ENCODE data around the gene MFNG.

Gene MFNG

DNA sequence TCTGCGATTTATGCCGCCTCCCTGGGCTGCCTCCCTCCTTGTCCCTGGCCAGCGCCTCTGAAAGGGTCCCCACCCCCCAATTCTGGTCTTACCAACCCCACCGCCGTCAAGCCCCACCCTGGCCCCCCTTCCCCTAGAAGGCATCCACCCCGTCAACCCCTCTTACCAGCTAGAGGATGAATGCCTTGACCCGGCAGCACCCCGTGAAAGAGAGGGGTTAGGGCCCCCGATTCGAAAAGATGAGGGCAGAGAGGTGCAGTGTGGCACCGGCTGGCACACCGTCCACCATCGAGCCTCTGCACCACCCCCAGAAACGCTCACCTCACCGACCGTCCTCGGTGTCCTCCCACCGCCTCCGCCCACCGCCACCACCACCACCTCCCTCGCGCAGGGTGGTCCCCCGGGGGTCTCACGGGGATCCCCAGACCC is 59.5 kb downstream of the MFNG start:
- Histone ChIP-seq H3K4me3 (peak overlapping the region; percentile 49 to 71 (median 59)), H3K4me1 (peaks cover 11 to 48% (median 41%) of the 10 kb centered on the region in 10 experiments; a peak in 19 of 20 replicates), H3K4me2 (peak overlapping the region; percentile 85 to 99 (median 92))

DNA sequence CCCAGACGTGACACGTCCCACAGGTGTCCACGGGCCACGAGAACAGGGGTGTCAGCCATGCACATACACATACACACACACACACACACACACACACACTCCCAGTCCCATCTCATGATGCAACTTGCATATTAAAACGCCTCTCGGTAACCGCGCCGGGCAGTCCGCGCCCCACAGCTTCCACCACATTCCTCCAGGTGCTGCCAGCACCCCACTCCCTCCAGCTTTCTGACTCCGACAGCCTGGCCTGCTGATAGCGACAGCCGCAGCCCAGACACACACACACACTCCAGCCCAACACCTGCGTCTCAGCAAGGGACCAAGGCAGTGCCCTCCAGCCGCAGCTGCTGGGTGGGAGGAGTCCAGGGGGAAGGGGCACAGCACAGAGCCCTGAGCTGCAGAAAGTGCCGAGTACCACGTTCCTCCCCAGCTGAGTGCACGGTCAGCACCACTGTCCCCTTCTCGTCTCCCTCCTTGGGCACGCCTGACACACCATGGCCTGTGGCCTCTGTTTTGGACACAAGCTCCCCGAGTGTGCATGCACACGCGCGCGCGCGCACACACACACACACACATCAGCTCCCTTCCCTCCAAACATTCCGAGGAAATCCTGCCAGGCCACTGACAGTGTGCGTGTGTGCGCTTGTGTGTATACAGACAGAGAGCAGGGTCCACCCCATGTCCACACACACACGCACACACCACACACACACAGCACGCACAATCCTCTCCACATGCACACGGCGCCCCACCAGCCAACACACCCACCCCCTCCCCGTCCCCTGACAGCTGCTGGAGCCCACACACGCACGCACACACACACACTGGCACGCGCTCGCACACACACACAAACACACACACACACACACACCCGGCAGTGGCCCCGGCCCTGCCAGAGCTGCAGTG is 60.1 kb downstream of the MFNG start:
- no peak overlapping the region for H3K9ac ChIP-seq
- peak overlapping the region in 8 of 11 experiments; percentile 40 to 94 (median 88); a peak in 16 of 22 replicates for H3K4me2 ChIP-seq
- H3K4me3 ChIP-seq: peak overlapping the region in 2 of 10 experiments; percentile 14 to 15; a peak in 2 of 20 replicates
- no peaks in the 10 kb centered on the region for H3K9me3 ChIP-seq (replicated peaks in 1 of 11)
- peaks cover 80 to 85% (median 83%) of the 10 kb centered on the region in 11 experiments for H3K27me3 ChIP-seq
- no peak overlapping the region for H3K27ac ChIP-seq
- H3K4me1 ChIP-seq: peaks cover 13 to 46% (median 40%) of the 10 kb centered on the region in 10 experiments; a peak in 19 of 20 replicates
- H3K36me3 ChIP-seq: no peaks in the 10 kb centered on the region
- peaks cover 0 to 74% (median 29%) of the 10 kb centered on the region in 11 experiments; a peak in 14 of 22 replicates for H4K20me1 ChIP-seq
- TF ChIP-seq Cebpa-rat (IDR thresholded peaks at IDR 0.05): no peak

More for the DNA sequence above, 59.5 kb downstream of the MFNG start:
- H3K27me3 ChIP-seq: peaks cover 74 to 83% (median 79%) of the 10 kb centered on the region in 11 experiments
- H3K36me3 ChIP-seq: no peaks in the 10 kb centered on the region
- peak overlapping the region in 4 of 11 experiments; percentile 7 to 65 (median 56); a peak in 7 of 22 replicates for H3K9ac ChIP-seq
- no peaks in the 10 kb centered on the region for H3K9me3 ChIP-seq (replicated peaks in 1 of 11)
- H3K27ac ChIP-seq: no peak overlapping the region
- TF ChIP-seq Cebpa-rat (IDR thresholded peaks at IDR 0.05): no peak
- peaks cover 0 to 68% (median 29%) of the 10 kb centered on the region in 11 experiments; a peak in 13 of 22 replicates for H4K20me1 ChIP-seq

DNA sequence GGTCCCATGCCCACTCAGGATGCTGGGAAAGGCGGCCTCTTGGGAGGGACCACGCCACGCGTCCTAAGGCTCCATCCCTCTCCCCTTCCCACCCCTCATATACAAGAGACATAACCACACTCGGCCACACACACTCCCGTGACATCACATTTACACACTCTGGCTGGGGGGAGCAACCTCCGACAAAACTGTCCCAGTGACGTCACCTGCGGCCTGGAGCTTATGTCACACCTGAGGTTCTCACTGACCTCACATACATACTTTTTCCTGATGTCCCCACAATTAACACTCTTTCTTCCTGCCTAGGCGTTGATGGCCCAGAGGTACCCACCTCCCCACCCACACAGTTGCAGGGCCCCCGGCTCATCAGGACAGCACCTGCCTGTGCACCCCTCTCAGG is 60.8 kb downstream of the MFNG start:
- no peaks in the 10 kb centered on the region for H3K9me3 ChIP-seq (replicated peaks in 1 of 11)
- peak overlapping the region in 8 of 11 experiments; percentile 40 to 94 (median 88); a peak in 13 of 22 replicates for H3K4me2 ChIP-seq
- H3K27me3 ChIP-seq: peaks cover 87 to 92% (median 90%) of the 10 kb centered on the region in 11 experiments
- 0 out of 20 replicates have a peak overlapping the region, but pooled peaks of 1 of the 10 experiments have one; percentile 15 for H3K4me3 ChIP-seq
- H4K20me1 ChIP-seq: peaks cover 0 to 81% (median 33%) of the 10 kb centered on the region in 11 experiments; a peak in 14 of 22 replicates
- no peak for TF ChIP-seq Cebpa-rat (IDR thresholded peaks at IDR 0.05)
- no peaks in the 10 kb centered on the region for H3K36me3 ChIP-seq
- peaks cover 20 to 53% (median 47%) of the 10 kb centered on the region in 10 experiments for H3K4me1 ChIP-seq
- H3K27ac ChIP-seq: no peak overlapping the region
- H3K9ac ChIP-seq: no peak overlapping the region

DNA sequence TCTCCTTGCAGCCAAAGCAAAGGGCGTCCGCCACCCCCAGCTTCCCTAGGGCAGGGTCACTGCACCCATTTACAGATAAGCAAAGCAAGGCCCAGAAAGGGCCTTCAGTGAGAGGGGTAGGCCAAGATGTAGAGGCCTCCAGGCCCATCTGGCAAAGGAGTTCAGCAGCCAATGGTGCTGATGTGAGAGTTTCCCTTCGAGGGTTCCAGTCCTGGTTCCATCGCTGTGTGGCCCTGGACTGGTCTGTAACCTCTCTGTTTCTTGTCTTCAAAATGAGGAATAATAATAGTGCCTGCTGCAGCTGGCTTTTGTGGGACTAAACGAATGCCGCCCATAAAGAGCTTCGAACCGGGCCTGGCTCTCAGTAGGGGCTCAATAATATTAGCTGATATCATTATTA is 62.9 kb downstream of the MFNG start:
- peaks cover 29 to 64% (median 58%) of the 10 kb centered on the region in 10 experiments for H3K4me1 ChIP-seq
- H3K9ac ChIP-seq: no peak overlapping the region

DNA sequence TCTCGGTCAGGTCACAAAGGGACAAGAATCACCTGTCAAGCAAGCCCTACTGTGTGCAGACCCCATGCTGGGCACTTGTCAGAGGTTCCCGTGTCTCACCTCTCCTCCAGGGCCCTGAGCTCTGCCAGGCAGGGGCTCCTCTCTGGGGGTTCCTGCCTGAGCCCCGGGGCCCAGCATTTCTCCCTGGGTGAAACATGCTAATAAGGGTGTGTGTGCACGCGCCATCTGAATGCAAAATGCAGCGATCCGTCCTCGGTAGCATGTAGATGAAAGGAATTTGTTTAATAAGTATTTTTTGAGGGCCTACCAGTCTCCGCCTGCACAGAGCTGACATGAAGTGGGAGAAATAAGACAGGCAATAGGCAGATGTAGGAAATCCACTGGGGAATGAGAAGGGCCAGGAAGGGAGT is 64.7 kb downstream of the MFNG start:
- peaks cover 94 to 100% (median 98%) of the 10 kb centered on the region in 11 experiments for H3K27me3 ChIP-seq

More for the DNA sequence above, 62.9 kb downstream of the MFNG start:
- H3K36me3 ChIP-seq: no peaks in the 10 kb centered on the region
- H3K27me3 ChIP-seq: peaks cover 99 to 100% (median 100%) of the 10 kb centered on the region in 11 experiments
- H3K27ac ChIP-seq: no peak overlapping the region
- TF ChIP-seq Cebpa-rat (IDR thresholded peaks at IDR 0.05): no peak
- H3K4me3 ChIP-seq: no peak overlapping the region
- peaks cover 0 to 95% (median 42%) of the 10 kb centered on the region in 11 experiments; a peak in 16 of 22 replicates for H4K20me1 ChIP-seq
- no peak overlapping the region for H3K4me2 ChIP-seq
- H3K9me3 ChIP-seq (replicated peaks in 1 of 11): no peaks in the 10 kb centered on the region

DNA sequence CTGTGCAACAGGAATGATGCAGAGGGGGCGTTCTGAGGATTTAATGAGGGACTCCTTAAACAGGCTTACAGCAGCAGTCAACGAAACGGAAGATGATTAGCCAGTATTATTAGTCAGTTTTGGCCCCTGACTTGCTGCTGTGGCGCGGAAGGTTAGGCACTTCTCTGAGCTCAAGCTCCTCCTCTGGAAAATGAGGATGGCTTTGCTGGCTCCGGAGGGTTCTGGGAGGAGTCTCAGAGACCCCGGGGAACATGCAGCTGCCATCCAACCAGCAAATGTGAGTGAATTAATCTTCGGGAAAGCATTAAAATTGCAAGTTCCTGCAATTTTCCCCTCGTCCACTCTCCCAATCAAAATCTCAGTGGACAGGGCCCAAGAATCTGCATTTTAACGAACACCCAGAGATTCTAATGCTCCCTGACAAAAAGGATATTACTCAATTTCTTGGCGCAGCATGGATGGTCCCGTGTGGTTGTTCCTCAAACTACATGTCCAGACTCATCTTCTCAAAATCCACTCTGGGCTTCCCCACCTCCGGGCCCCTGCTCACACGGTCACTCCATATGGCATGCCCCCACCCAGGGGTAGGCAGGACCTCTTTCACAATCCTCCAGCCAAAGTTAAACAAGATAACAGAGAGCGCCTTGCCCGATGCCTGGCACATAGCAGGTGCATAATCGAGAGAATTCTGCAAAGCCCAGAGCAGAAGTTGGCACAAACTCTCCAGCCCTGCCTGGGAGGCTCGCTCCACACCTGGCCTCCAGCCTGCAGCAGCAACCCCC is 65.3 kb downstream of the MFNG start:
- Histone ChIP-seq H3K27ac (no peak overlapping the region), H3K27me3 (peaks cover 88 to 100% (median 96%) of the 10 kb centered on the region in 11 experiments), H3K4me1 (peaks cover 27 to 62% (median 53%) of the 10 kb centered on the region in 10 experiments), H3K9me3 (replicated peaks in 1 of 11) (no peaks in the 10 kb centered on the region), H3K4me2 (peak overlapping the region; percentile 61 to 94 (median 81)), H3K4me3 (peak overlapping the region in 8 of 10 experiments; percentile 39 to 63 (median 51); a peak in 12 of 20 replicates), H4K20me1 (peaks cover 0 to 93% (median 47%) of the 10 kb centered on the region in 11 experiments; a peak in 16 of 22 replicates), H3K9ac (no peak overlapping the region), H3K36me3 (no peaks in the 10 kb centered on the region)
- no peak for TF ChIP-seq Cebpa-rat (IDR thresholded peaks at IDR 0.05)

More for the DNA sequence above, 64.7 kb downstream of the MFNG start:
- no peak overlapping the region for H3K27ac ChIP-seq
- no peak overlapping the region for H3K4me2 ChIP-seq
- H3K9me3 ChIP-seq (replicated peaks in 1 of 11): no peaks in the 10 kb centered on the region
- peaks cover 0 to 93% (median 48%) of the 10 kb centered on the region in 11 experiments; a peak in 16 of 22 replicates for H4K20me1 ChIP-seq
- no peaks in the 10 kb centered on the region for H3K36me3 ChIP-seq
- H3K4me3 ChIP-seq: no peak overlapping the region
- peaks cover 22 to 62% (median 53%) of the 10 kb centered on the region in 10 experiments for H3K4me1 ChIP-seq
- H3K9ac ChIP-seq: no peak overlapping the region
- TF ChIP-seq Cebpa-rat (IDR thresholded peaks at IDR 0.05): no peak

DNA sequence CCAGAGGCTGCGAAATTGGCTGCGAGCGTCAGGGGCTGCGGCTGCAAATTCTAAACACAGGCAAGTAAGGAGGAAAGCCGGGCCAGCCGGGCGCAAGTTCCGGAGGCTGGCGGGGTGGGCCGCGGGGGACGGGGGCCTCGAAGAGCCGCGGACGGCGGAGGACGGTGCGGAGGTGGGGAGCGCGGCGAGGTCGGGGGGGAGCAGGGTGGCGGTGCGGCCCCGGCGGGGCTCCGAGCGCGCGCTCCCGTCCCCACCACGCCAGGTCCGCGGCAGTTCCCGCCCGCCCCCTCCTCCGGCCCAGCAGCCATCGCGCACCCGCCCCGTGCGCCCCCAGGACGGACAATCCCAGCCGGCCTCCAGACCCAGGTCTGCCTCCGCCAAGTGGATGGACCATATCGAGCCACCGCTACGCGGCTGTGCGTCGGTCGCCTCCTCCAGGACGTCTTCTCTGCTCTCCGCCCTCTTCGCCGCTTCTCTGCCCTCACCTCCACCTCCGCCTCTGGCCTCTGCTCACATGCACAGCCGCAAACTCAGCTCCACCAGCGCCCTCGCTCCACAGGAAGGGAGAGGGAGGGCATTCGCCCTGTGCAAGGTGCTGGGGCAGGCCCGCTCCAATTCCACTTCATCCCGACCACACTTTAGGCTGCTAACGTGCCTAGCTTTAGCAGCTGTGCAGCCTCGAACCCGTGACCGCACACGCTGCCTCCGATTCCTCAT is 66.1 kb downstream of the MFNG start:
- H4K20me1 ChIP-seq: peaks cover 0 to 91% (median 40%) of the 10 kb centered on the region in 11 experiments; a peak in 16 of 22 replicates
- TF ChIP-seq Cebpa-rat (IDR thresholded peaks at IDR 0.05): no peak
- H3K4me2 ChIP-seq: peak overlapping the region; percentile 61 to 94 (median 81)
- peak overlapping the region; percentile 38 to 63 (median 48); a peak in 19 of 20 replicates for H3K4me3 ChIP-seq
- no peaks in the 10 kb centered on the region for H3K9me3 ChIP-seq (replicated peaks in 1 of 11)
- H3K27me3 ChIP-seq: peaks cover 81 to 100% (median 88%) of the 10 kb centered on the region in 11 experiments
- peak overlapping the region in 2 of 11 experiments; percentile 0 to 38; a peak in 2 of 22 replicates for H3K9ac ChIP-seq
- H3K27ac ChIP-seq: no peak overlapping the region
- H3K4me1 ChIP-seq: peaks cover 32 to 62% (median 54%) of the 10 kb centered on the region in 10 experiments
- no peaks in the 10 kb centered on the region for H3K36me3 ChIP-seq
